Lung (tissue), 12 donors: ENCODE measurements around the gene CTDSP2. TPM values are rescaled to one million over a fixed set of nuclear protein-coding genes. Genes with fewer than 3 reads are reported as not detected.

ENCODE experiments used
- ATAC-seq: fragments of 200-7000 bp; cut with Tn5 transposase; one replicate; pipeline ENCODE4 v1.9.1; 2020; ENCODE audit warnings: moderate number of reproducible peaks; ENCODE audit not compliant: insufficient read depth, low FRiP score
- DNase-seq, 3 donors: peaks; one replicate each; pipeline ENCODE4 v3.0.0-alpha.2; 2013 to 2017
- H3K27ac ChIP-seq, 2 donors: one replicate each; pipeline ENCODE4 v1.5.1; 2013; ENCODE audit warnings: mild to moderate bottlenecking in 2 of 2, moderate library complexity in 2 of 2, control low read depth in 1 of 2, inconsistent platforms in 1 of 2, low read depth in 1 of 2, low read length in 1 of 2
- H3K27me3 ChIP-seq, 3 donors: one replicate each; pipeline ENCODE4 v1.5.1; 2013; ENCODE audit warnings: low read length in 2 of 3; ENCODE audit not compliant: control insufficient read depth in 3 of 3, insufficient read depth in 3 of 3
- H3K36me3 ChIP-seq, 4 donors: one replicate each; pipeline ENCODE4 v1.5.1; 2013; ENCODE audit warnings: low read length in 4 of 4, mild to moderate bottlenecking in 1 of 4, moderate library complexity in 1 of 4; ENCODE audit not compliant: control insufficient read depth in 4 of 4, insufficient read depth in 4 of 4
- H3K4me1 ChIP-seq, 5 donors: one replicate each; pipeline ENCODE4 v1.5.1; 2013; ENCODE audit warnings: low read length in 5 of 5, mild to moderate bottlenecking in 2 of 5, moderate library complexity in 1 of 5; ENCODE audit not compliant: control insufficient read depth in 5 of 5, insufficient read depth in 5 of 5
- H3K4me3 ChIP-seq: one replicate; pipeline ENCODE4 v1.5.1; 2013; ENCODE audit warnings: mild to moderate bottlenecking, control low read depth, moderate library complexity
- H3K9ac ChIP-seq, 2 donors: one replicate each; pipeline ENCODE4 v1.5.1; 2013; ENCODE audit warnings: low read length in 2 of 2, control low read depth in 1 of 2; ENCODE audit not compliant: insufficient read depth in 1 of 2
- H3K9me3 ChIP-seq, 4 donors: one replicate each; pipeline ENCODE4 v1.5.1; 2013; ENCODE audit warnings: low read length in 3 of 4, mild to moderate bottlenecking in 1 of 4, moderate library complexity in 1 of 4; ENCODE audit not compliant: control insufficient read depth in 4 of 4, insufficient read depth in 3 of 4
- WGBS, 2 donors: extraction: QIAGEN DNeasy Blood & Tissue Kit; methylation state at CpG; one replicate each; pipeline ENCODE4 v1.1.7; 2013; 5-methylcytosine and 5-hydroxymethylcytosine counted together
- polyA plus RNA-seq, 2 donors: library from polyadenylated mRNA; stranded (reverse); fragments of 200-250 nt; gene quantifications; one replicate each; pipeline ENCODE4 v1.2.1, GENCODE V29; 2013
- total RNA-seq, 2 donors: library from RNA; depleted of rRNA in 1 of 2; stranded (reverse); fragments of >200 nt in 1 of 2; gene quantifications; one replicate each; pipeline ENCODE4 v1.2.1, GENCODE V29; 2014 to 2021
- TF ChIP-seq, protein P1 (sequence below): IDR thresholded peaks from 2 replicates; pipeline ENCODE4 v1.5.1; 2012; ENCODE audit warnings: mild to moderate bottlenecking; ENCODE audit errors: control extremely low read depth, extremely low read depth
- donor health status: control.
- donor health status: control.
- donor health status: Bipolar disorder and iron deficiency.
- donor health status: healthy.
- donor health status: DM: yes; HTN: yes; CAD: no.

CTDSP2 gene
- total and polyA plus RNA-seq, 4 donors, result 46.8 to 179 (median 133) TPM

DNA sequence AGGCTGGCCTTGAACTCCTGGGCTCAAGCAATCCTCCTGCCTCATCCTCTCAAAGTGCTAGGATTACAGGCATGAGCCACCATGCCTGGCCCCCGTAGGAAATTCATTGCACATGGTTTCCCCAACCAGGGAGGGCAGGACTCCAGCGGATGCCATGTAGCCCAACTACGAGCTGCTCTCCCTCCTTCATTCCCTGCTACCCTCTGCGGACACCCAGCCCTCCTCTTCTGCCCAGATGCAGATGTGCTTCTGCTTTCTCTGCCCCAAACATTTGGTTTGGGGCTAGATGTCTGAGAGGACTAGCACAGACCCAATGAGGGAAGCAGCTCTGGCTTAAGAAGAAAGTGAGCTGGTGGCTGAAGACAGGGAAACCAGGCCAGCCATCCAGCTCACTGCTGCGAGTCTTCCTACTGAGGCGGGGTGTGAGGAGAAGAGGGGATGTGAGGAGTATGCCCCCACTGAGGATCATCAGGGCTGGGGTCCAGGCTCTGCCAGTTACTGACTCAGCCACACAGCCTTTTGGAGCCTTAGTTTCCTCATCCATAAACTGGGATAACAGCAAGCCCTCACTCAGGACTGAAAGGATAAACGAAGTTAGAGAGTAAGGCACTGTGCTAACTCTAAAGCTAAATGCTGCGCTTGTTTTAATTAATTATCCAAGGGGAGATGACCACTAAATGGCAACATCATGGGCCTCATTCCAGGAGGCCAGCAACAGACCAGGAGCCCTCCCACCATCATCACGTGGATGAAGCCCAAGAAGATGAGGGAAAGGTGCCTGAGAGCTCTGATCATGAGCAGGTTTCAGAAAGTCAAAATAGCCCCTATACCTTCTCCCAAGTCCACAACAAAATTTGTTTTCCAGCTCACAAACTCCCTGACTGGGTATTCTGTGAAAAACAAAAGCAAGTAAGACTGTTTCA lies 10.9 kb downstream of the CTDSP2 start:
- TF ChIP-seq, protein P1, sequence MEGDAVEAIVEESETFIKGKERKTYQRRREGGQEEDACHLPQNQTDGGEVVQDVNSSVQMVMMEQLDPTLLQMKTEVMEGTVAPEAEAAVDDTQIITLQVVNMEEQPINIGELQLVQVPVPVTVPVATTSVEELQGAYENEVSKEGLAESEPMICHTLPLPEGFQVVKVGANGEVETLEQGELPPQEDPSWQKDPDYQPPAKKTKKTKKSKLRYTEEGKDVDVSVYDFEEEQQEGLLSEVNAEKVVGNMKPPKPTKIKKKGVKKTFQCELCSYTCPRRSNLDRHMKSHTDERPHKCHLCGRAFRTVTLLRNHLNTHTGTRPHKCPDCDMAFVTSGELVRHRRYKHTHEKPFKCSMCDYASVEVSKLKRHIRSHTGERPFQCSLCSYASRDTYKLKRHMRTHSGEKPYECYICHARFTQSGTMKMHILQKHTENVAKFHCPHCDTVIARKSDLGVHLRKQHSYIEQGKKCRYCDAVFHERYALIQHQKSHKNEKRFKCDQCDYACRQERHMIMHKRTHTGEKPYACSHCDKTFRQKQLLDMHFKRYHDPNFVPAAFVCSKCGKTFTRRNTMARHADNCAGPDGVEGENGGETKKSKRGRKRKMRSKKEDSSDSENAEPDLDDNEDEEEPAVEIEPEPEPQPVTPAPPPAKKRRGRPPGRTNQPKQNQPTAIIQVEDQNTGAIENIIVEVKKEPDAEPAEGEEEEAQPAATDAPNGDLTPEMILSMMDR, result no peak
- peaks cover 61 to 94% (median 71%) of the 10 kb centered on the region in 5 donors for H3K4me1 ChIP-seq
- peaks cover 0 to 17% (median 4%) of the 10 kb centered on the region in 4 donors for H3K36me3 ChIP-seq
- DNase-seq (no peak), ATAC-seq (no peak)
- WGBS, 2 donors, result 23 to 36% methylated on average over 9 of the region's 9 CpGs
- peak overlapping the region; percentile 59 to 90 for H3K27ac ChIP-seq
- H3K9me3 ChIP-seq, result no peaks in the 10 kb centered on the region
- no peaks in the 10 kb centered on the region for H3K27me3 ChIP-seq
- peak overlapping the region in 1 of 2 donors; percentile 23 for H3K9ac ChIP-seq
- no peak overlapping the region for H3K4me3 ChIP-seq

DNA sequence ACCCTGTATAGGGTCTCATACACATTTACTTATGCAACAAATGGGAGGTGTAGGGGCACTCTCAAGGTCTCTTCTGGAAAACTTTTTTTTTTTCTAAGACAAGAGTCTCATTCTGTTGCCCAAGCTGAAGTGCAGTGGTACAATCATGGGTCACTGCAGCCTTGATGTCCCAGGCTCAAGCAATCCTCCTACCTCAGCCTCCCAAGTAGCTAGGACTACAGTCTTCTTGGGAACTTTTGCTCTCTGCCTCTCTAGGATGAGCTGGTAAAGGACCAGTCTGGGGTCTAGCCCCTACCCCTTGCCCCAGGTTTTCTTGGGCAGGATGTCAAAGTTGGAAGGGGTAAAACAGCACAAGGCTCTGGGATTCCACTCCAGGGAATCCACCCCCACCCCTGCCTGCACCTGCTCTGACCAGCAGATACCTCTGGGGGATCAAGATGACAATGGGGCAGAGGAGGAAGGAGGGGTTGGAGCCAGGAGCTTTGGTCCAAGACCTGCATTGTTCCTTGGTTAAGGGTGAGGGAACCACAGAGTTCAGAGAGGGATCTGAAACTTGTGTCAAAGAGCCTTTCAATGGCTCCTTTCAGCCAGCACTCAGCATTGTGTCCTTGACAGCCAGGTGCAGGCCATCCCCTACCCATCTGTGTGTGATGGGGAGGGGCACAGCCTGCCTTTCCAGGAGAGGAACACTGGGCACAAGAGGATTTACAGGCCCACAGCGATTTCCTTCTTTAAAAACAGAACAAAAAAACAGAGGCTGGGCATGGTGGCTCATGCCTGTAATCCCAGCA lies 12.2 kb downstream of the CTDSP2 start:
- H3K27me3 ChIP-seq, result no peaks in the 10 kb centered on the region
- H3K9ac ChIP-seq, result peak overlapping the region in 1 of 2 donors; percentile 24
- no peak overlapping the region for H3K4me3 ChIP-seq
- peaks cover 0 to 19% (median 3%) of the 10 kb centered on the region in 4 donors for H3K36me3 ChIP-seq
- peaks cover 60 to 81% (median 64%) of the 10 kb centered on the region in 5 donors for H3K4me1 ChIP-seq
- WGBS, 2 donors, result 0 to 5% methylated on average over 1 of the region's 1 CpG
- H3K9me3 ChIP-seq, result no peaks in the 10 kb centered on the region
- DNase-seq, result no peak
- TF ChIP-seq, protein P1, result no peak
- H3K27ac ChIP-seq, result peak overlapping the region in 1 of 2 donors; percentile 80
- no peak for ATAC-seq

DNA sequence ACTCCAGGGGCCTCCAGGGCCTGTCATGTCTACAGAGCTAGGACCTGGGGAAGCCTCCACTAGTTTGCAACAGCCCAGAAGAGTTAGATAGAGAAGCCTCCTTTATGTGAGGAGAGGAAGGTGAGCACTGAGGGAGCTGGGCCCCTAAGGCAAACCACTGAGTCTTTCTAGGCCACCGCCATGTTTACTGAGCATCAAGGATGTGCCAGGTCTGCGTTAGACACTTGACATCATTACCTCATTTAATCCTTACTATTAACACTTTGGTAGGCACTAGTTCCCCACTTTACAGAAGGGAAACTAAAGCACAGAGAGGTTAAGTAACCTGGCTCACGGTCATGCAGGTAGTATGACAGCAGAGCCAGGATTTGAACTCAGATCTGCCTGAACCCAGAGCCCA lies 12.9 kb downstream of the CTDSP2 start:
- WGBS, 2 donors, result 57 to 66% methylated on average over 3 of the region's 3 CpGs
- Histone ChIP-seq H3K9ac (no peak overlapping the region), H3K27me3 (no peaks in the 10 kb centered on the region), H3K27ac (peak overlapping the region in 1 of 2 donors; percentile 80), H3K4me3 (no peak overlapping the region), H3K36me3 (peaks cover 1 to 23% (median 6%) of the 10 kb centered on the region in 4 donors), H3K9me3 (no peaks in the 10 kb centered on the region), H3K4me1 (peaks cover 54 to 75% (median 58%) of the 10 kb centered on the region in 5 donors)
- no peak for ATAC-seq
- no peak for DNase-seq
- TF ChIP-seq, protein P1, result no peak
